Measurements from ENCODE around the gene ARSJ.

ARSJ gene

DNA sequence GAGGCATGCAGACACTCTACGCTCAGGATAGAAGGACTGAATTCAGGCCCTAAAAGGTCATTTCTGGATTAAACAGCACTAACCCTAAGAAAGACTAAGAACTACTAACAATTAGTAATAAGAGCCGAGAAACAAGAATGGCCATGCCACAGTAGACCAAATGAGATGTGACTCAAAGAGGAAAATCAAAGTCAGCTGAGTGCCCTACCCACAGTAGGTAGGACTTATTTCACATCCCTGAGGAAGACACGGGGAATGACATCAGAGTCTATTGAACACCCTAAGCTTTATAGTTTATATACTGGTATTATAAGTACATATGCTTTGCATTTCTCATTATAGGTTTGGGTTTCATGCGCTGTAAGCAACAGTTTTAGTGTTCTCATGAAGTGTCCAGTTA, 2.7 kb upstream of the ARSJ start:
- DNase-seq, result no peak

GRCh38 chr4:113981591-113981990, 2.1 kb upstream of the ARSJ start:
- DNase-seq, result no peak

- no peak for DNase-seq
Measured at GRCh38 chr4:113979905-113980615, 613 bp upstream of the ARSJ start.

DNA sequence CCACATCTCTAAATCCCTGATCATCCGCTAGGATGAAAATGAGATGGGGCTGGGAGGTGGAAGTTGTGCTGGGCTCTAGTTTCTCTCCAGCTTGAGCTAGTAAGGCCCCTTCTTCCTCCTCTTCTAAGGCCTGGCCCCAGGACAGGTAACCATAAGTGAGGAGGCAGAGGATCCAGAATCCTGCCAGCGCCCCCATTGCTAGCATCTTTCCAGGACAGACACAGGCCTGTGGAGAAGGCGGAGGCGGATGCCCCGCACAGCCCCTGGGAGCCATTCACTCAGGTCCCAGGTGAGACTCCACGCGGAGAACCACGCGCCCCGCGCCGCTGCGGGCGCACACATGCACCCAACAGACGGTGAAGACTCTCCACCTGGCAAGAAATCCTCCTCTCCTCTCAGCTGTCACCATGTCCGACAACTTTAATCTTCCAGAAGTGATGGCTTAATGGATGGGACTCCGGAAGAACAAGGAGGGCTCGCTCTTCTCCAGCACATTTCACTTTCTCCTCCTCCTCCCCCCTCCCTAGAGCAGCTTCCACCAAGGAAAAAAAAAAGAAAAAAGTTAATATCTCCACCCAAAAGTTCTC, 793 bp downstream of the ARSJ start:
- DNase-seq, result peak; percentile 4

- no peak for DNase-seq
Measured at GRCh38 chr4:113978105-113978504, 1.3 kb downstream of the ARSJ start.

GRCh38 chr4:113977526-113977855, 2.0 kb downstream of the ARSJ start:
- DNase-seq, result no peak

GRCh38 chr4:113976741-113977525, 2.5 kb downstream of the ARSJ start:
- DNase-seq, result no peak

DNA sequence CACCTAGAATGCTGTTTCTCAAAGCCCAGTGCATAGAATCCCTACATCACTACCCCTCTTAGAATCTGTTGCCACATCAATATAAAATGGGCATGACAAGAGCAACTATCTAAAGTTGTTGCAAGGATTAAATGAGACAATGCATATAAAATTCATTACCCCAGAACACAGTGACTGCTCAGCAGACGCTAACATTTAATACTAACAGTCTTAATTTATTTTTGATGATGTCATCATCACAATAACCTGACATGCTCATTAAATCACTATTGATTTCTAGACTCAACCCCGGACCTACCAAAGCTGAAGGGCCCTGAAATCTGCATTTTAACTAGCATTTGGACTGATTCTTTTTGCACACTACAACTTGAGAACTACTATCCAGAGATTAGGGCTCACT, 3.9 kb downstream of the ARSJ start:
- DNase-seq, result no peak

DNA sequence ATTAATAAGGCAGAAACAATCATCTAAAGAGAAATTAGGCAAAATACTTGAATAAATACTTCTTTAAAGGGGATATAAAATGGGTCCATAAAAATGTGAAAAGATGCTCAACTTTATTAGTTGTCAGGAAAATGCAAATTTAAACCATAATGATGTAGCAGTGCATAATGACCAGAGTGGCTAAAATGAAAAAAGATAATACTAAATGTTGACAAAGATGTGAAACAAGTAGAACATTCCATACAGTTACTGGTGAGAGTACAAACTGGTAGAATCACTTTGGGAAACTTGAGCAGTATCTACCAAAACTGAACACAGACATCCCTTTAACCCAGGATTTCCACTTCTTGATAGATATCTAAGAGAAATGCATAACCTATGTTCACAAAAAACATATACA, 5.0 kb downstream of the ARSJ start:
- DNase-seq, result no peak

DNA sequence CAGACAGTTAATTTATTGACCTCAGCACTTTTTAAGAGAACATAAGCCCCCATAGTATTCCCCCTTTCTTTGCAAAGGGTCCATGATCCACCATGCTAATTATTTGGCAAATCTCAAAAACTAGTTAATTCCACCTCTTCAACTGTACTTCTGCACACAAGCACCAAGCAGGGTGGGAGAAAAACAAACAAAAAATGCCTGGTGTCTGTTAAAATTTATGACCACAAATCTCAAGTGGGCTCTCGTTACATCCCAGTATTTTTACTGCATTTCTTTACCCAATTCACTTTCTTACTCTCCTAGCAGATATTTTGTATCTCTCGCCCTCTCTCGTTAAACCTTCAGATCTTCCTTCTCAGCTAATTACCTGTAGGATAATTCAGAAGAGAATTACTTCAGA, 6.1 kb downstream of the ARSJ start:
- DNase-seq, result no peak

GRCh38 chr4:113972781-113973180, 6.7 kb downstream of the ARSJ start:
- DNase-seq, result no peak

DNA sequence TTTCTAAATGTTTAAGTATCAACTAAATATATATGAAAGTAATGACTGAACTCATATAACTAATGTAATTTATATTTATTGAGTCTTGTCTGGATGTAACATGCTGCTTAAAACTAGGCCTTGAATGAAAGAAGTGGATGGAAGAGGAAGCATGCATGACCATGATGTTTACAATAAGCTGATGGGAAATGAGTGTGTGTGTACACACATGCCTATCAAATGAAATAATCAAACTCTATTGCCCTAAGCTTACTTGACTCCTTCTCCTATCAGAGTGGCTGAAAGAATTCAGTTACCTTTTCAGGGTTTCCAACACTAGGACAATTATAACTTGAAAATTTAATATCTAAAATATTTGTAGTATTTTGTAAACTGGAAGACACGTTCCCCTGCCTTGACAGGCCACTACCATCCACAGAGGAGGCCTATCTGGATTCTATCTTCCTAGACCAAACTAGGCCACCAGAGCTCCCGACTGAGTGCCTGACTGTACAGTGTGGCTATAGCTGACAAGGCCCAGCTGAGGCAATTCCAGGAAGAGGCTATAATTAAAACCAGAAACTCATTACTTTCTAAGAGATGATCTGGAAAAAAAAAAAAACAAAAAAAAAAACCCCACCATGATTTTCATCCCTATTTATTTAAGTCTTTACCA, 7.6 kb downstream of the ARSJ start:
- DNase-seq, result no peak

- no peak for DNase-seq
Measured at GRCh38 chr4:113969709-113970334, 9.6 kb downstream of the ARSJ start.

GRCh38 chr4:113968473-113968872, 11.0 kb downstream of the ARSJ start:
- DNase-seq, result no peak

GRCh38 chr4:113967687-113968086, 11.8 kb downstream of the ARSJ start:
- no peak for DNase-seq

GRCh38 chr4:113962719-113963265, 16.7 kb downstream of the ARSJ start:
- no peak for DNase-seq

GRCh38 chr4:113962016-113962347, 17.5 kb downstream of the ARSJ start:
- no peak for DNase-seq

- no peak for DNase-seq
Measured at GRCh38 chr4:113960684-113961321, 18.6 kb downstream of the ARSJ start.

GRCh38 chr4:113959539-113959937, 19.9 kb downstream of the ARSJ start:
- DNase-seq, result no peak

GRCh38 chr4:113958766-113959538, 20.5 kb downstream of the ARSJ start:
- no peak for DNase-seq

DNA sequence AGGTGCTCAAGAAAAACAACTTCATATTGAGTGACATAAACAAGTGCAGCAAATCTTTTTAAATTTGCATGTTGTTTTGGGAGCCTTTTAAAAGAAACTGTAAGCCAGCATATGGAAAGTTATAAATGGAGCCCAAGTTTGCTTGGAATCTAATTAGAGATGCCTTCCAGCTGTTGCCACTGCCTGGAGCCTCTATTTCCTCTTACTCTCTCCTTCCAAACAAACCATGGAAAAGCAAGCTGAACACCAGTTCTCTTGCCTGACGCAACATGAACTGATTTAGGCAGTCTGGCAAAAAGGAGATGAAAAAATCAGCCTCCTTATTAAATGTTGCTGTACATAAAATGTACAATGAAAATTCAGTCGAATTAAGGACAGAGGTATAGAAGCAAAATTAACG, 21.5 kb downstream of the ARSJ start:
- no peak for DNase-seq

DNA sequence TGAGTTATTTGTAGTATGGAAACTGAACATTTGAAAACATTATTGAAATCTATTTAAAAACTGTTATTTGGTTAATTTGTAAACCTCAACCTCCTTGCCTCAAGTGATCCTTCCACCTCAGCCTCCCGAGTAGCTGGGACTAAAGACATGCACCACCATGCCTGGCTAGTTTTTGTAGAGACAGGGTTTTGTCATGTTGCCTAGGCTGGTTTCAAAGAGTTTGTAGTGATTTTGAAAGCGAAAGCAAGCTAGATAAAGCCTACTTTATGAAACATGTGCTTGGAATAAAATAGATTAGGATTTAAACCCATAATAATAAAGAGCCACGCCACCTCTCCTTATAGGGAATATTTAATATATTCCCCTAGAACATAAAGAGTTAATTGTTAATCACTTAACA, 23.5 kb downstream of the ARSJ start:
- no peak for DNase-seq
